GM12864 (cell line): ENCODE measurements around the gene PRPF38B.

Source experiments
- DNase-seq: peaks from one replicate; pipeline ENCODE4 v3.0.0-alpha.2; 2011; ENCODE audit warnings: low read depth
- H3K4me3 ChIP-seq: 2 replicates; pipeline ENCODE4 v1.5.1; 2011; ENCODE audit warnings: mild to moderate bottlenecking, low read depth, low read length, control low read depth
- TF ChIP-seq, protein P1 (sequence below): IDR thresholded peaks from 2 replicates; pipeline ENCODE4 v1.5.1; 2011; ENCODE audit warnings: low read depth, mild to moderate bottlenecking, moderate library complexity, low read length, control low read depth, inconsistent platforms; ENCODE audit errors: missing control alignments

The PRPF38B gene

DNA sequence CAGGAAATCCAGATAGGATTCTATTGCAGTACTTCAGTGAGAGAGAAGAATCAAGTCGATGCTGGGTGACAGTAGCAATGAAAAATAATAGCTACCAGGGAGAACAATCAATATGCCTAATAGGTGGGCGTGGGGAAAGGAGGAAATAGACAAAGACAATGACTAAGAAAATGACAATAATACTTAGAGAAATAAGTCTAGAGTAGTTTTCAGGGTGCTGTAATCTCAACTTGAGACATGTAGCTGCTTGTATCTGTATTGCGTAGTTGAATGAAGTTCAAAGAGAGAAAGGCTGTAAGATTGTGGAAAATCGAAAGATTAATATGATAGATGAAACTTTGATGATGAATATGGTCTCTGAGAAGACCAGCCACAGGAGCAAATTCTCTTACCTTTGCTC, 57.0 kb downstream of the PRPF38B start:
- H3K4me3 ChIP-seq = no peak overlapping the region
- TF ChIP-seq, protein P1, sequence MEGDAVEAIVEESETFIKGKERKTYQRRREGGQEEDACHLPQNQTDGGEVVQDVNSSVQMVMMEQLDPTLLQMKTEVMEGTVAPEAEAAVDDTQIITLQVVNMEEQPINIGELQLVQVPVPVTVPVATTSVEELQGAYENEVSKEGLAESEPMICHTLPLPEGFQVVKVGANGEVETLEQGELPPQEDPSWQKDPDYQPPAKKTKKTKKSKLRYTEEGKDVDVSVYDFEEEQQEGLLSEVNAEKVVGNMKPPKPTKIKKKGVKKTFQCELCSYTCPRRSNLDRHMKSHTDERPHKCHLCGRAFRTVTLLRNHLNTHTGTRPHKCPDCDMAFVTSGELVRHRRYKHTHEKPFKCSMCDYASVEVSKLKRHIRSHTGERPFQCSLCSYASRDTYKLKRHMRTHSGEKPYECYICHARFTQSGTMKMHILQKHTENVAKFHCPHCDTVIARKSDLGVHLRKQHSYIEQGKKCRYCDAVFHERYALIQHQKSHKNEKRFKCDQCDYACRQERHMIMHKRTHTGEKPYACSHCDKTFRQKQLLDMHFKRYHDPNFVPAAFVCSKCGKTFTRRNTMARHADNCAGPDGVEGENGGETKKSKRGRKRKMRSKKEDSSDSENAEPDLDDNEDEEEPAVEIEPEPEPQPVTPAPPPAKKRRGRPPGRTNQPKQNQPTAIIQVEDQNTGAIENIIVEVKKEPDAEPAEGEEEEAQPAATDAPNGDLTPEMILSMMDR = no peak
- no peak for DNase-seq

DNA sequence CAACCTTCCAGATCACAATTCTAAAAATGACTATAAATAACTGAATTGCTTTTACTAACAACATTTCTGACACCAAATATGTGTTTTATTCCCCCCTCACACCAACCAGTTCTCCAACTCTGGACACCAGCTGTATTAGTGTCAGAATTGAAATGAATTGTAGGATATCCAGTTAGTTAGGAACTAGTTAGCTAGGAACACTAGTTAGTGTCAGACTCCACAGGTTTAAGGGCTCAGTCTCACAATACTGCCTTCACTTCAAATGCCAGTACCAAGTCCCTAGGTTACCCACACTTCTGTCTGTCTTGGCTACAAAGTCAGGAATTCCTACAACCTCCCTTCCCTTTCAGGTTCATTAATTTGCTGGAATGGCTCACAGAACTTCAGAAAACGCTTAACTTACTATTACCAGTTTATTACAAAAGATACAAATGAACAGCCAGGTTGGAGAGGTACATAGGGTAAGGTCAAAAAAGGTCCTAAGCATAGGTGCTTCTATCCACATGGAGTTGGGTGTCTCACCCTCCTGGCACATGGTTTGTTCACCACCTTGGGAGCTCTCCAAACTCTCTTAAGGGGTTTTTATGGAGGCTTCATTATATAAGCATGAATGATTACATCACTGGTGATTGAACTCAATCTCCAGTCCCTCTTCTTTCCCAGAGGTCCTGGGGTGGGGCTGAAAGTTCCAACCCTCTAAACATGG, 58.5 kb downstream of the PRPF38B start:
- TF ChIP-seq, protein P1 = no peak
- no peak overlapping the region for H3K4me3 ChIP-seq
- no peak for DNase-seq
